Loucy (cell line): ENCODE results near the gene VAT1L.

Source experiments
- H2AFZ ChIP-seq: fragments of 200-600 bp; sonication (generic); 2 replicates; pipeline ENCODE4 v1.6.0; 2016; ENCODE audit warnings: antibody characterized with exemption, mild to moderate bottlenecking, low read length, moderate library complexity
- H3F3A ChIP-seq: fragments of 200-600 bp; 2 replicates; pipeline ENCODE4 v1.6.0; 2016; ENCODE audit warnings: antibody characterized with exemption, low read depth, mild to moderate bottlenecking
- H3K27me3 ChIP-seq: fragments of 200-600 bp; sonication (generic); 2 replicates; pipeline ENCODE4 v1.6.1; 2014; ENCODE audit warnings: low read length, mild to moderate bottlenecking; ENCODE audit not compliant: insufficient read depth, poor library complexity, severe bottlenecking
- H3K36me3 ChIP-seq: fragments of 200-600 bp; sonication (generic); 2 replicates; pipeline ENCODE4 v1.6.1; 2016; ENCODE audit warnings: low read length; ENCODE audit not compliant: insufficient read depth
- H3K4me1 ChIP-seq: fragments of 200-600 bp; sonication (generic); 2 replicates; pipeline ENCODE4 v1.5.1; 2014; ENCODE audit warnings: low read length, mild to moderate bottlenecking; ENCODE audit not compliant: insufficient read depth, poor library complexity, severe bottlenecking
- H3K4me2 ChIP-seq: fragments of 200-600 bp; sonication (generic); 2 replicates; pipeline ENCODE4 v1.6.0; 2014; ENCODE audit warnings: antibody characterized with exemption, low read length, low read depth, mild to moderate bottlenecking; ENCODE audit not compliant: poor library complexity, severe bottlenecking
- H3K4me3 ChIP-seq: fragments of 200-600 bp; sonication (generic); 2 replicates; pipeline ENCODE4 v1.5.1; 2014; ENCODE audit warnings: low read length, mild to moderate bottlenecking, mixed read lengths; ENCODE audit not compliant: poor library complexity, severe bottlenecking
- H3K79me2 ChIP-seq: fragments of 200-600 bp; sonication (generic); 2 replicates; pipeline ENCODE4 v1.6.1; 2014; ENCODE audit warnings: low read length; ENCODE audit not compliant: insufficient read depth
- H3K9ac ChIP-seq: fragments of 200-600 bp; sonication (generic); 2 replicates; pipeline ENCODE4 v1.6.0; 2014; ENCODE audit warnings: mild to moderate bottlenecking, low read depth, low read length, moderate library complexity; ENCODE audit not compliant: poor library complexity, severe bottlenecking
- H3K9me2 ChIP-seq: fragments of 200-600 bp; sonication (generic); replicated peaks from 2 replicates; pipeline ENCODE4 v1.6.1; 2016; ENCODE audit warnings: low read depth, low read length, mixed read lengths
- H3K9me3 ChIP-seq: fragments of 200-600 bp; sonication (generic); 2 replicates; pipeline ENCODE4 v1.6.1; 2014; ENCODE audit warnings: mild to moderate bottlenecking, antibody characterized with exemption, low read length, low read depth; ENCODE audit not compliant: insufficient read depth
- H4K20me1 ChIP-seq: fragments of 200-600 bp; sonication (generic); 2 replicates; pipeline ENCODE4 v1.6.0; 2014; ENCODE audit warnings: antibody characterized with exemption, low read length, mild to moderate bottlenecking; ENCODE audit not compliant: insufficient read depth, poor library complexity, severe bottlenecking
- CTCF ChIP-seq: fragments of 200-600 bp; sonication (generic); conservative IDR thresholded peaks from 2 replicates; pipeline ENCODE4 v1.5.1; 2014; ENCODE audit warnings: mild to moderate bottlenecking, antibody characterized with exemption, low read length
- EZH2phosphoT487 ChIP-seq: fragments of 200-600 bp; IDR thresholded peaks from 2 replicates; pipeline ENCODE4 v1.6.1; 2018; ENCODE audit warnings: antibody characterized with exemption, mild to moderate bottlenecking, moderate library complexity, borderline replicate concordance

Gene VAT1L

GRCh38 chr16:77850636-77851333 is 62.4 kb downstream of the VAT1L start:
- H3K9me2 ChIP-seq: no peaks in the 10 kb centered on the region
- no peaks in the 10 kb centered on the region for H3K36me3 ChIP-seq
- no peaks in the 10 kb centered on the region for H3K27me3 ChIP-seq
- H3K4me1 ChIP-seq: no peaks in the 10 kb centered on the region
- no peaks in the 10 kb centered on the region for H3K9me3 ChIP-seq
- H3K4me2 ChIP-seq: no peak overlapping the region
- no peak overlapping the region for H2AFZ ChIP-seq
- no peak overlapping the region for H3K9ac ChIP-seq
- no peaks in the 10 kb centered on the region for H3F3A ChIP-seq
- H4K20me1 ChIP-seq: no peaks in the 10 kb centered on the region
- H3K4me3 ChIP-seq: no peak overlapping the region
- TF ChIP-seq EZH2phosphoT487 (no peak), CTCF (no peak)
- no peaks in the 10 kb centered on the region for H3K79me2 ChIP-seq

- Histone ChIP-seq H3K36me3 (no peaks in the 10 kb centered on the region), H3K79me2 (no peaks in the 10 kb centered on the region), H3K27me3 (no peaks in the 10 kb centered on the region), H3K9me2 (no peaks in the 10 kb centered on the region), H2AFZ (no peak overlapping the region), H3K9ac (no peak overlapping the region), H3F3A (no peaks in the 10 kb centered on the region), H3K9me3 (no peaks in the 10 kb centered on the region), H3K4me1 (no peaks in the 10 kb centered on the region), H3K4me2 (no peak overlapping the region), H4K20me1 (no peaks in the 10 kb centered on the region), H3K4me3 (no peak overlapping the region)
- TF ChIP-seq EZH2phosphoT487: no peak
- TF ChIP-seq CTCF: no peak
These were observed 64.8 kb downstream of the VAT1L start for GRCh38 chr16:77853161-77853560.

- Histone ChIP-seq H3K9me3 (no peaks in the 10 kb centered on the region), H3K4me1 (no peaks in the 10 kb centered on the region), H3K79me2 (no peaks in the 10 kb centered on the region), H3K9ac (no peak overlapping the region), H3K9me2 (no peaks in the 10 kb centered on the region), H3K27me3 (no peaks in the 10 kb centered on the region), H3K4me2 (no peak overlapping the region), H3K4me3 (no peak overlapping the region), H4K20me1 (no peaks in the 10 kb centered on the region), H3F3A (no peaks in the 10 kb centered on the region), H2AFZ (no peak overlapping the region), H3K36me3 (no peaks in the 10 kb centered on the region)
- TF ChIP-seq CTCF: no peak
- TF ChIP-seq EZH2phosphoT487: no peak
These were observed 68.2 kb downstream of the VAT1L start for GRCh38 chr16:77856438-77857160.
